Measurements from ENCODE around the gene TAF1B. TPM values are rescaled to one million over a fixed set of nuclear protein-coding genes. Genes with fewer than 3 reads are reported as not detected.

The TAF1B gene
- polyA plus RNA-seq, result 15.9 and 31.0 TPM in 2 replicates

GRCh38 chr2:9843229-9844035 is at the start of gene TAF1B:
TAF1B (plus strand) TSS chr2:9843474; CDS start chr2:9843542, 68 bp downstream.

GRCh38 chr2:9951522-9952285 is 108.4 kb downstream of the TAF1B start, which contains the start of gene GRHL1:
GRHL1 (plus strand) TSS chr2:9951693; CDS start chr2:9951834, 141 bp downstream.

Other genes starting within 250 kb of the TAF1B start
- 662 and 772 TPM in 2 replicates for gene YWHAQ, start 212.5 kb upstream of the TAF1B start, polyA plus RNA-seq
- 0.88 and 1.6 TPM in 2 replicates for gene GRHL1, start 108.2 kb downstream of the TAF1B start, polyA plus RNA-seq
- gene KLF11, start 200.1 kb downstream of the TAF1B start, polyA plus RNA-seq, result 0.74 and 1.1 TPM in 2 replicates
- 0.22 and 1.0 TPM in 2 replicates for gene CYS1, start 236.9 kb downstream of the TAF1B start, polyA plus RNA-seq

All from Purkinje cell (primary cell).